Gastroesophageal sphincter (tissue), 4 donors: ENCODE measurements around the gene C1orf21. TPM values are rescaled to one million over a fixed set of nuclear protein-coding genes. Genes with fewer than 3 reads are reported as not detected.

ENCODE experiments used
- ATAC-seq: fragments of 150-250 bp; one replicate; pipeline ENCODE4 v1.9.1; 2016; ENCODE audit warnings: mild to moderate bottlenecking, moderate library complexity
- H3K27ac ChIP-seq, 4 donors: fragments of 200-600 bp; sonication (generic) in 3 of 4; 1 replicate in 3 of 4; 2 replicates in 1 of 4; pipeline ENCODE4 v1.5.1; 2016 to 2019
- H3K27me3 ChIP-seq: fragments of 200-600 bp; sonication (generic); one replicate; pipeline ENCODE4 v1.5.1; 2019
- H3K36me3 ChIP-seq, 2 donors: fragments of 200-600 bp; sonication (generic); one replicate each; pipeline ENCODE4 v1.5.1; 2019; ENCODE audit warnings: control low read depth in 1 of 2
- H3K4me1 ChIP-seq, 3 donors: fragments of 200-600 bp; sonication (generic); 1 replicate in 2 of 3; 2 replicates in 1 of 3; pipeline ENCODE4 v1.5.1; 2016 to 2019; ENCODE audit warnings: control low read depth in 2 of 3
- H3K4me3 ChIP-seq, 2 donors: fragments of 200-600 bp; sonication (generic); one replicate each; pipeline ENCODE4 v1.5.1; 2019; ENCODE audit warnings: mild to moderate bottlenecking in 1 of 2, moderate library complexity in 1 of 2
- H3K9me3 ChIP-seq, 3 donors: fragments of 200-600 bp; sonication (generic); one replicate each; pipeline ENCODE4 v1.5.1; 2017 to 2019; ENCODE audit warnings: control low read depth in 2 of 3
- CTCF ChIP-seq, 4 experiments: fragments of 200-600 bp in 2 of 4; fragments of 450-650 bp in 2 of 4; sonication (generic) in 1 of 4; IDR thresholded peaks; one replicate each; pipeline ENCODE4 v1.5.1; 2017 to 2019; ENCODE audit warnings: antibody characterized with exemption in 4 of 4, mild to moderate bottlenecking in 2 of 4, moderate library complexity in 2 of 4
- EP300 ChIP-seq: sonication (generic); formaldehyde crosslinking; IDR thresholded peaks from one replicate; pipeline ENCODE4 v1.6.1; 2017; ENCODE audit warnings: antibody characterized with exemption, mild to moderate bottlenecking
- POLR2A ChIP-seq, 2 donors: fragments of 450-650 bp; IDR thresholded peaks; one replicate each; pipeline ENCODE4 v1.6.1; 2017; ENCODE audit warnings: antibody characterized with exemption in 2 of 2, mild to moderate bottlenecking in 2 of 2, moderate library complexity in 1 of 2
- POLR2AphosphoS5 ChIP-seq: sonication (generic); formaldehyde crosslinking; IDR thresholded peaks from one replicate; pipeline ENCODE4 v1.6.1; 2017; ENCODE audit warnings: antibody characterized with exemption
- WGBS, 2 donors: methylation state at CpG; one replicate each; pipeline ENCODE4 v1.1.5; 2018; ENCODE audit warnings: low coverage in 1 of 2; 5-methylcytosine and 5-hydroxymethylcytosine counted together
- total RNA-seq, 4 donors: library from RNA; depleted of rRNA; stranded (reverse); fragments of >200 nt; gene quantifications; one replicate each; pipeline ENCODE4 v1.1.0, GENCODE V29; 2016

C1orf21 gene
- total RNA-seq, 4 donors from 2014 or later, result 81.4 to 167 (median 121) TPM

- H3K27me3 ChIP-seq, result no peaks in the 10 kb centered on the region
- peaks cover 0 to 51% (median 5%) of the 10 kb centered on the region in 3 donors for H3K4me1 ChIP-seq
- TF ChIP-seq CTCF (IDR thresholded peaks at IDR 0.05), result no peak
- peak; percentile 43 for TF ChIP-seq POLR2AphosphoS5
- H3K36me3 ChIP-seq, result no peaks in the 10 kb centered on the region
- 53 to 81% methylated on average over 3 to 5 of the region's 6 CpGs for WGBS, 2 donors
- peak; percentile 15 for ATAC-seq
- H3K27ac ChIP-seq, result peak overlapping the region in 3 of 4 donors; percentile 34 to 56 (median 39)
- no peaks in the 10 kb centered on the region for H3K9me3 ChIP-seq
- H3K4me3 ChIP-seq, result no peak overlapping the region
Measured at GRCh38 chr1:184635347-184635979, 248.6 kb downstream of the C1orf21 start.

DNA sequence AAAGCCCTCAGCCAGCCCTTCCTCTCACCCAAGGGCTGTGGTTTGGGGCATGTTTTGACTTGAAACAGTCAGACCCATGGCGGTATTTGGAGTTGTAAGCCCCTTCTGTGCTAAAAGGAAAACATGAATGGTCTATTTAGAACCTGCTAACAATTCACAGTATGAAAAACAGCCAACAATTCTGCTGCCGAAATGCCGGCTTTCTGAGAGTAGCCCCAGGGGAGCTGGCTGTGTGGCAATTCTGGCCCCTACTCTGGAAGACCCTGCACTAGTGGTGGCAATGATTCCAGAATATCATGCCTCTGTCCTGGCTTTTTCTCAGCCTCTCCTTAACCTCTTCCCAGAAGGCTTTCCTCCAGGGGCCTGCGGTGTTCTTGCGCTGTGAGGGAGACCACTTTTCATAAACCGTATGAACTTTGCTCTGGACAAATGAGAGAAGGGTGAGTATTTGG is 249.2 kb downstream of the C1orf21 start:
- H3K27me3 ChIP-seq, result no peaks in the 10 kb centered on the region
- TF ChIP-seq POLR2AphosphoS5 (no peak), CTCF (IDR thresholded peaks at IDR 0.05) (no peak)
- peak overlapping the region in 3 of 4 donors; percentile 34 to 56 (median 39) for H3K27ac ChIP-seq
- H3K36me3 ChIP-seq, result no peaks in the 10 kb centered on the region
- H3K4me3 ChIP-seq, result no peak overlapping the region
- no peaks in the 10 kb centered on the region for H3K9me3 ChIP-seq
- ATAC-seq, result peak; percentile 14
- WGBS, 2 donors, result 41 to 73% methylated on average over 2 to 3 of the region's 6 CpGs
- H3K4me1 ChIP-seq, result peaks cover 0 to 51% (median 0%) of the 10 kb centered on the region in 3 donors

DNA sequence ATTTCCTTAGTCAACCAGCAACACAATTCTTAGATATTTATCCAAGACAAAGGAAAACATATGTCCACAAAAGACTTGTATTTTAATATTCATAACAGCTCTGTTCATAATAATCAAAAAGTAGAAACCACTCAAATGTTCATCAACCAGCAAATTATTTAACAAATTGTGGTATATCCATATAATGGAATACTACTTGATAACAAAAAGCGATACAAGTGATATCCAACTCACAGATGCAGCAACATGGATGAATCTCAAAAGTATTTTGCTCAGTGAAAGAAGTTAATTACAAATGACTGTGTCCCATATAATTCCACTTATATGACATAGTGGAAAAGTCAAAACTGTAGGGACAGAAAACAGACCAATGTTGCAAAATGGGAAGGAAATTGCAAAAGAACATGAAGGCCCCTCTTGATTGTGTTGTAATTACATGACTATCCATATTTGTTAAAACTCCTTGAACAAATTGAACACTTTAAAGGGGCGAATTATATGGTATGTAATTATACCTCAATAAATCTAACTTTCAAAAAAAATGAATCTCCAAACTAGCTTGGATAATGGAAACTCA is 250.9 kb downstream of the C1orf21 start:
- no peak for ATAC-seq
- peaks cover 0 to 47% (median 0%) of the 10 kb centered on the region in 3 donors for H3K4me1 ChIP-seq
- no peak overlapping the region for H3K27ac ChIP-seq
- no peak overlapping the region for H3K4me3 ChIP-seq
- WGBS, 2 donors, result 92 to 96% methylated on average over 2 of the region's 2 CpGs
- no peaks in the 10 kb centered on the region for H3K36me3 ChIP-seq
- no peaks in the 10 kb centered on the region for H3K9me3 ChIP-seq
- no peak for TF ChIP-seq EP300
- no peak for TF ChIP-seq CTCF (IDR thresholded peaks at IDR 0.05)
- no peak for TF ChIP-seq POLR2AphosphoS5
- TF ChIP-seq POLR2A (IDR thresholded peaks at IDR 0.05), result no peak
- H3K27me3 ChIP-seq, result no peaks in the 10 kb centered on the region

DNA sequence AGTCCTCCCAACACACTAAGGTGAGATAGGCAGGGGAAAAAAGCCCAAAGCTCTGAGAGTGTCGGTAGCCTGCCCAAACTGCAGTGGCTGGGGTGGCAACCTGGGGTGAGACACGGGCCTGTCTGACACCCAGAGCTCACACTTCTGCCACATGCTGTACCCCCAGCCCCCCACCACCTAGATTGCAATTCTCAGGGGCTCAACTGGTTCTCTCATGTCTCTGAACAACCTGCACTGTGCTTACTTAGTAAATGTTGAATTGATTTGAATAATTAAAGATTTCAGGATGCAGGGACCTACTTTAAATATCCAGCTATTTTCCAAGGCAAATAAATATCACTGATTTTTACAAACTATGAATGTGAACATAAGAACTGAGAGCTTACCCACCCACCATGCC is 252.4 kb downstream of the C1orf21 start:
- Histone ChIP-seq H3K36me3 (no peaks in the 10 kb centered on the region), H3K9me3 (no peaks in the 10 kb centered on the region), H3K27ac (peak overlapping the region in 1 of 4 donors; percentile 10), H3K4me3 (no peak overlapping the region), H3K27me3 (no peaks in the 10 kb centered on the region), H3K4me1 (peaks cover 0 to 32% (median 0%) of the 10 kb centered on the region in 3 donors)
- ATAC-seq, result no peak
- TF ChIP-seq EP300, result no peak
- TF ChIP-seq CTCF (IDR thresholded peaks at IDR 0.05), result no peak
- no peak for TF ChIP-seq POLR2A (IDR thresholded peaks at IDR 0.05)
- TF ChIP-seq POLR2AphosphoS5, result no peak
- no CpG with 5 or more reads among the region's 2 CpGs for WGBS, 2 donors

DNA sequence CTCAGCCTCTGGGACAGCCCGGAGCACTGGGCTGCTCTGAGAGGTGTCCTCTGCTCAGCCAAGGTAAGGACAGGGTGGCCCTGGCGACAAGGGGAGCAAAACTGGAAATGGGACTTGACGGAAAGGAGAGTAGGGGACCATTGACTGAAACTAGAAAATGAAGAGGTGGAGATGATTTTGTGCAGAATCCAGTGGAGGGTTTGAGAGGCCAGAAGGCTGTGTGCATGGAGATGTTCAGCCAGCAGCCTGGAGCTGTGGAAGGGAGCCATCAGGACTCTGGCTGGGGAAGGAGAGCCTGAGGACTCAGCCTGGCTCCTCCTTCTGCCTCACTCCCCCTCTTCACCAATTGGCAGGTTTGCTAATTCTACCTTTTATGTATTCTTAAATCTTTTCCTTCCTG is 253.7 kb downstream of the C1orf21 start:
- no peaks in the 10 kb centered on the region for H3K36me3 ChIP-seq
- TF ChIP-seq EP300 (no peak), POLR2A (IDR thresholded peaks at IDR 0.05) (no peak), POLR2AphosphoS5 (no peak), CTCF (IDR thresholded peaks at IDR 0.05) (no peak)
- WGBS, 2 donors, result 60 to 76% methylated on average over 1 to 3 of the region's 3 CpGs
- H3K27ac ChIP-seq, result peak overlapping the region in 1 of 4 donors; percentile 23
- no peaks in the 10 kb centered on the region for H3K27me3 ChIP-seq
- no peak for ATAC-seq
- H3K4me1 ChIP-seq, result peaks cover 0 to 23% (median 0%) of the 10 kb centered on the region in 3 donors
- H3K4me3 ChIP-seq, result no peak overlapping the region
- H3K9me3 ChIP-seq, result no peaks in the 10 kb centered on the region
